ENCODE results near the gene CNR2.
A peak's percentile ranks its signal among the peaks of the same experiment; 100 is the strongest.
"Not testable (repeated sequence)": the region's sequence is repeated elsewhere in the genome, so short reads cannot be mapped to it uniquely, and the experiment has no call there.

Gene CNR2

DNA sequence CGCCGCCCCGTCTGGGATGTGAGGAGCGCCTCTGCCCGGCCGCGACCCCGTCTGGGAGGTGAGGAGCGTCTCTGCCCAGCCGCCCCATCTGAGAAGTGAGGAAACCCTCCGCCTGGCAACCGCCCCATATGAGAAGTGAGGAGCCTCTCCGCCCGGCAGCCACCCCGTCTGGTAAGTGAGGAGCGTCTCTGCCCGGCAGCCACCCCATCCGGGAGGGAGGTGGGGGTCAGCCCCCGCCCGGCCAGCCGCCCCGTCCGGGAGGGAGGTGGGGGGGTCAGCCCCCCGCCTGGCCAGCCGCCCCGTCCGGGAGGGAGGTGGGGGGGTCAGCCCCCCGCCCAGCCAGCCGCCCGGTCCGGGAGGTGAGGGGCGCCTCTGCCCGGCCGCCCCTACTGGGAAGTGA lies 60.0 kb downstream of the CNR2 start:
- H3K36me3 Mint-ChIP-seq, H3K4me3 Mint-ChIP-seq, H3K27ac Mint-ChIP-seq, DNase-seq, H3K27me3 Mint-ChIP-seq, CTCF ChIA-PET, H3K9me3 Mint-ChIP-seq, H3K4me1 Mint-ChIP-seq: not testable (repeated sequence)

DNA sequence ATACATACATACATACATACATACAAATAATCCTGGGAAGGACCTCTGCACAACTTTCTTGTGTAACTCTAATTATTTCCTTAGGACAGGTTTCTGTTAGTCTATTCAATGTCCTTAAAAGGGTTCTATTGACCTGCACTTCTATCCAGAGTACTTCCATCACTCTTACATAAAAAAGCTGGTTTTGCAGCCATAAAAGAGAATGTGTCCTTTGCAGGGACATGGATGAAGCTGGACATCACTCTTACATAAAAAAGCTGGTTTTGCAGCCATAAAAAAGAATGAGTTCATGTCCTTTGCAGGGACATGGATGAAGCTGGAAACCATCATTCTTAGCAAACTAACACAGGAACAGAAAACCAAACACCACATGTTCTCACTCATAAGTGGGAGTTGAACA lies 61.8 kb downstream of the CNR2 start:
- peaks cover 20% of the 10 kb centered on the region for H3K36me3 Mint-ChIP-seq
- H3K27ac Mint-ChIP-seq, H3K9me3 Mint-ChIP-seq, H3K4me3 Mint-ChIP-seq, H3K4me1 Mint-ChIP-seq, DNase-seq, H3K27me3 Mint-ChIP-seq: not testable (repeated sequence)
- CTCF ChIA-PET: interaction anchor here (0.5 kb wide), 1 partner anchor 972 kb away, joined by 3 read pairs; no protein-coding TSS in a partner anchor

DNA sequence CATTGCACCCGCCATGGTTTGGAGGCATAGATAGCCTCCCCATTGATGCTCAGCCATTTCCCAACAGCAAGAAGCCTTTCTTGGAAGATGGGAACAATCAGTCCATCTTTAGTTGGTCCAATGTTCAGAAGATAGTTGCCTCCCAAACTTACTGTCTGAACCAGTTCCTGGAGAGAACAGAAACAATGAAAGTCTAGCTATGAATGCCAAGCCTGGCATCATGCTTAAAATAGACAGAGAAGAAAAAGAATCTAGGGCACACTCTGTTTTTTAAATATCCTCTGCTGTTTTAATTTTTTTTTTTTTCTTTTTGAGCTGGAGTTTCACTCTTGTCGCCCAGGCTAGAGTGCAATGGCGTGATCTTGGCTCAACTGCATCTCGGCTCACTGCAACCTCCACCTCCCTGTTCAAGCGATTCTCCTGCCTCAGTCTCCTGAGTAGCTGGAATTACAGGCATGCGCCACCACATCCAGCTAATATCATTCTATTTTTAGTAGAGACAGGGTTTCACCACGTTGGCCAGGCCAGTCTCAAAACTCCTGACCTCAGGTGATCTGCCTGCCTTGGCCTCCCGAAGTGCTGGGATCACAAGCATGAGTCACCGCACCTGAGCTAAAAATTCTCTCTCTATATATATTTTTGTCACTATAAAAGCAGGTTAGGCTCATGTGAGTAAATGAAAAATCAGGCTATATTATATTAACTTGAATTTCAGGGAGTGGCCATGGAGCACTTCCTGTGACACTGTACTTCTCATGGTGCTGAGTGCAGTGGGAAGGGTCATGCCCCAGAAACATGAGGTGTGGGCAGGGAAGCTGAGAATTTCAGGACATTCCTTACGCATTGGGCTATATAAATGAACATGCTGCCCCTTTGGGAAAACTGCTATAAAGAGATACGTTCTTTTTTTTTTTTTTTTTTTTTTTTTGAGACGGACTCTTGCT lies 64.2 kb downstream of the CNR2 start:
- no peak for DNase-seq
- no peaks in the 10 kb centered on the region for H3K4me1 Mint-ChIP-seq
- H3K27me3 Mint-ChIP-seq: no peaks in the 10 kb centered on the region
- H3K36me3 Mint-ChIP-seq: peaks cover 25% of the 10 kb centered on the region
- no peak overlapping the region for H3K27ac Mint-ChIP-seq
- CTCF ChIA-PET: no interaction called here
- no peaks in the 10 kb centered on the region for H3K9me3 Mint-ChIP-seq
- H3K4me3 Mint-ChIP-seq: no peak overlapping the region

- H3K4me1 Mint-ChIP-seq, H3K9me3 Mint-ChIP-seq, DNase-seq, CTCF ChIA-PET, H3K27ac Mint-ChIP-seq, H3K4me3 Mint-ChIP-seq, H3K27me3 Mint-ChIP-seq: not testable (repeated sequence)
- peaks cover 25% of the 10 kb centered on the region for H3K36me3 Mint-ChIP-seq
Measured at GRCh38 chr1:23847482-23848095, 65.6 kb downstream of the CNR2 start.

DNA sequence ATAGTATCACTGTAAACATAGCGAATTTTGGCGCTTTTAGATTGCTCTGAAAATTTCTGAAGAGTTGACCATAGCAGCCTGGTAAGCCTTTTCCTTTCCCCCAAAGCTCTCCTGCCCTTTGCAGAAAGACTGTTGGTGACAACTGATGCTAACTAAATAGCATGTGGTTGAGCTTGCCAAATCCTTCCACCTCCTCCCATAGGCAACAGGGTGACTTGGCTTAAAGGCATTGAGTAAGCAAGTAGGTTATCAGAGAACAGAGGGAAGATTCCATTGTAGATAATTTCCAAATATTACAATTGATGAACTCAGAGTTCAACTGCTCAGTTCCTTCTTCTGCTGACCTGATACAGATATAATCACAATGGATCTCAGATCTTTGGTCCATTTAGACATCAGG lies 68.0 kb downstream of the CNR2 start:
- no peak for DNase-seq
- Mint-ChIP-seq H3K36me3 (peaks cover 22% of the 10 kb centered on the region), H3K27me3 (no peaks in the 10 kb centered on the region), H3K4me1 (no peaks in the 10 kb centered on the region), H3K27ac (no peak overlapping the region), H3K9me3 (no peaks in the 10 kb centered on the region), H3K4me3 (no peak overlapping the region)
- CTCF ChIA-PET: interaction anchor here (1.1 to 1.2 kb wide), 2 partner anchors 29 to 34 kb away, joined by 3 read pairs; no protein-coding TSS in a partner anchor

- Mint-ChIP-seq H3K4me3 (no peak overlapping the region), H3K27ac (no peak overlapping the region), H3K4me1 (peaks cover under 1% of the 10 kb centered on the region), H3K9me3 (no peaks in the 10 kb centered on the region), H3K36me3 (peaks cover 22% of the 10 kb centered on the region), H3K27me3 (peaks cover under 1% of the 10 kb centered on the region)
- DNase-seq: no peak
- CTCF ChIA-PET: interaction anchor here (1.0 to 1.1 kb wide), 3 partner anchors 8 to 25 kb away, joined by 3 to 4 read pairs (median 4); partner anchors contain the start of gene FUCA1
Measured at GRCh38 chr1:23843644-23844043, 69.5 kb downstream of the CNR2 start.

- CTCF ChIA-PET: interaction anchor here (0.7 to 0.9 kb wide), 5 partner anchors 27 to 67 kb away, joined by 3 to 4 read pairs (median 3); no protein-coding TSS in a partner anchor
- Mint-ChIP-seq H3K27ac (no peak overlapping the region), H3K9me3 (no peaks in the 10 kb centered on the region), H3K4me1 (peaks cover 12% of the 10 kb centered on the region), H3K27me3 (peaks cover 15% of the 10 kb centered on the region), H3K36me3 (no peaks in the 10 kb centered on the region), H3K4me3 (peak overlapping the region; percentile 60)
- DNase-seq: peak; percentile 83
Measured at GRCh38 chr1:23838401-23838866, 74.7 kb downstream of the CNR2 start.

GRCh38 chr1:23837908-23838307 lies 75.3 kb downstream of the CNR2 start:
- Mint-ChIP-seq H3K9me3 (no peaks in the 10 kb centered on the region), H3K36me3 (no peaks in the 10 kb centered on the region), H3K27ac (no peak overlapping the region), H3K4me3 (peak overlapping the region; percentile 60), H3K27me3 (peaks cover 15% of the 10 kb centered on the region), H3K4me1 (peaks cover 12% of the 10 kb centered on the region)
- peak; percentile 27 for DNase-seq
- CTCF ChIA-PET: interaction anchor here (0.8 to 0.9 kb wide), 2 partner anchors 66 kb away, joined by 3 read pairs; no protein-coding TSS in a partner anchor

DNA sequence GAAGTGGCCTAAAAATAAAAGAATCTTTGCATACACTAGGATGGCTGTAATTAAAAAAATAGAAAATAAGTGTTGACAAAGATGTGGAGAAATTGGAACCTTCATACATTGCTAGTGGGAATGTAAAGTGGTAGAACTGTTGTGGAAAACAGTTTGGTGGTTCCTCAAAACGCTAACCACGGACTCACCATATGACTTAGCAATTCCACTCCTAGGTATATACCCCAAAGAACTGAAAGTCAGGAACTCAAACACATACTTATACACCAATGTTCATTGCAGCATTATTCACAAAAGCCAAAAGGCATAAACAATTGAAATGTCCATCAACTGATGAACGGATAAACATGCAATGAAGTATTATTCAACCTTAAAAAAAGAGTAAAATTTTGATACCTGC lies 77.1 kb downstream of the CNR2 start:
- H3K27me3 Mint-ChIP-seq: peaks cover 15% of the 10 kb centered on the region
- CTCF ChIA-PET: no interaction called here
- H3K27ac Mint-ChIP-seq: no peak overlapping the region
- peaks cover 12% of the 10 kb centered on the region for H3K4me1 Mint-ChIP-seq
- DNase-seq: no peak
- H3K36me3 Mint-ChIP-seq: no peaks in the 10 kb centered on the region
- no peaks in the 10 kb centered on the region for H3K9me3 Mint-ChIP-seq
- H3K4me3 Mint-ChIP-seq: no peak overlapping the region

DNA sequence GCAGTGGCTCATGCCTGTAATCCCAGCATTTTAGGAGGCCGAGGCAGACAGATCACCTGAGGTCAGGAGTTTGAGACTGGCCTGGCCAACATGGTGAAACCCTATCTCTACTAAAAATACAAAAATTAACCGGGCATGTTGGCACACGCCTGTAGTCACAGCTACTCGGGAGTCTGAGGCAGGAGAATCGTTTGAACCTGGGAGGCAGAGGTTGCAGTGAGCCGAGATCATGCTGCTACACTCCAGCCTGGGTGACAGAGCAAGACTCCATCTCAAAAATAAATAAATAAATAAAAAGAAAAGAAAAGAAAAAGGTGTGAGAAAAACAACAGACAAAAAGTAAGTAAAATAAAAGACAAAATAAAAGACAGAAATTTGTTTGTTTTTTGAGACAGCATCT lies 79.0 kb downstream of the CNR2 start:
- not testable (repeated sequence) for H3K4me3 Mint-ChIP-seq, H3K36me3 Mint-ChIP-seq, H3K27ac Mint-ChIP-seq, H3K9me3 Mint-ChIP-seq, DNase-seq
- CTCF ChIA-PET: interaction anchor here (0.6 kb wide), 1 partner anchor 25 kb away, joined by 3 read pairs; no protein-coding TSS in a partner anchor
- H3K4me1 Mint-ChIP-seq: peaks cover 12% of the 10 kb centered on the region
- peaks cover 15% of the 10 kb centered on the region for H3K27me3 Mint-ChIP-seq

GRCh38 chr1:23827717-23828116 lies 85.4 kb downstream of the CNR2 start:
- Mint-ChIP-seq H3K27ac (no peak overlapping the region), H3K27me3 (peaks cover 4% of the 10 kb centered on the region), H3K4me1 (peaks cover 25% of the 10 kb centered on the region), H3K36me3 (peaks cover 9% of the 10 kb centered on the region), H3K4me3 (no peak overlapping the region), H3K9me3 (no peaks in the 10 kb centered on the region)
- CTCF ChIA-PET: no interaction called here
- no peak for DNase-seq

- peaks cover 25% of the 10 kb centered on the region for H3K4me1 Mint-ChIP-seq
- not testable (repeated sequence) for H3K36me3 Mint-ChIP-seq, H3K9me3 Mint-ChIP-seq, DNase-seq, H3K27me3 Mint-ChIP-seq, H3K4me3 Mint-ChIP-seq
- peak overlapping the region; percentile 28 for H3K27ac Mint-ChIP-seq
- CTCF ChIA-PET: interaction anchor here (4.5 kb wide), 1 partner anchor 16 kb away, joined by 26 read pairs; no protein-coding TSS in a partner anchor
Measured at GRCh38 chr1:23826590-23826989, 86.6 kb downstream of the CNR2 start.

GRCh38 chr1:23825762-23826522 lies 87.2 kb downstream of the CNR2 start:
- H3K9me3 Mint-ChIP-seq: no peaks in the 10 kb centered on the region
- CTCF ChIA-PET: interaction anchor here (4.5 kb wide), 1 partner anchor 15 kb away, joined by 26 read pairs; no protein-coding TSS in a partner anchor
- H3K27ac Mint-ChIP-seq: peak overlapping the region; percentile 91
- H3K36me3 Mint-ChIP-seq: peaks cover 9% of the 10 kb centered on the region
- peaks cover 4% of the 10 kb centered on the region for H3K27me3 Mint-ChIP-seq
- H3K4me1 Mint-ChIP-seq: peaks cover 25% of the 10 kb centered on the region
- no peak for DNase-seq
- H3K4me3 Mint-ChIP-seq: peak overlapping the region; percentile 95
